ENCODE data around the gene RPS6KC1. TPM values are rescaled to one million over a fixed set of nuclear protein-coding genes. Genes with fewer than 3 reads are reported as not detected.

The RPS6KC1 gene
- total and polyA plus RNA-seq, 9 of the 15 experiments (the other 6 are each of a cell fraction or from before 2014, with no cell fraction given): 4.3 to 34.6 (median 20.9) TPM

GRCh38 chr1:213201380-213202155, 150.5 kb downstream of the RPS6KC1 start:
- Histone ChIP-seq H3K4me2 (ENCODE audit: insufficient read depth, low read length) (no peak overlapping the region), H3K27ac (ENCODE audit: extremely low read depth, low read depth, low read length) (no peak overlapping the region), H2AFZ (ENCODE audit: low read depth, low read length) (no peak overlapping the region), H3K79me2 (ENCODE audit: control insufficient read depth, insufficient read depth, low read length) (no peaks in the 10 kb centered on the region), H3K36me3 (ENCODE audit: control insufficient read depth, insufficient read depth, low read length) (peaks cover 19% of the 10 kb centered on the region), H3K9ac (ENCODE audit: insufficient read depth in 1 of 2, low read depth in 2 of 2, low read length in 2 of 2) (no peak overlapping the region), H3K9me1 (ENCODE audit: control insufficient read depth, insufficient read depth, low read length) (no peaks in the 10 kb centered on the region), H4K20me1 (replicated peaks; ENCODE audit: control insufficient read depth, insufficient read depth, low read length) (no peaks in the 10 kb centered on the region), H3K4me3 (no peak overlapping the region), H3K9me3 (replicated peaks; ENCODE audit: control insufficient read depth, insufficient read depth, low read depth, low read length) (no peaks in the 10 kb centered on the region), H3K4me1 (replicated peaks in 1 of 2; ENCODE audit: control insufficient read depth in 2 of 2, insufficient read depth in 2 of 2, low read length in 2 of 2) (no peaks in the 10 kb centered on the region), H3K27me3 (ENCODE audit: control insufficient read depth in 2 of 2, insufficient read depth in 2 of 2, low read length in 2 of 2) (no peaks in the 10 kb centered on the region)
- WGBS (ENCODE audit: insufficient coverage, low coverage, missing lambda C conversion rate): 95% methylated on average over 1 of the region's 1 CpG
- POLR2A ChIA-PET: no interaction called here
- TF ChIP-seq FOXA1 (IDR thresholded peaks at IDR 0.05; ENCODE audit: borderline replicate concordance) (no peak), ZKSCAN8 (CRISPR knock-in tag; IDR thresholded peaks at IDR 0.05) (no peak), SRF (CRISPR knock-in tag; IDR thresholded peaks at IDR 0.05) (no peak)
- in situ Hi-C loops (cut with MboI): no loop called here
- ATAC-seq (peak; percentile 53), DNase-seq (ENCODE audit: extremely low read depth in 1 of 4, low spot score in 3 of 4) (no peak), FAIRE-seq (no peak)
- intact Hi-C loops (cut with micrococcal nuclease): no loop called here
- BruUV-seq (replicated peaks): no TSS peak
- CTCF ChIA-PET (ENCODE audit: low intra/inter-chr PET ratio): no interaction called here

DNA sequence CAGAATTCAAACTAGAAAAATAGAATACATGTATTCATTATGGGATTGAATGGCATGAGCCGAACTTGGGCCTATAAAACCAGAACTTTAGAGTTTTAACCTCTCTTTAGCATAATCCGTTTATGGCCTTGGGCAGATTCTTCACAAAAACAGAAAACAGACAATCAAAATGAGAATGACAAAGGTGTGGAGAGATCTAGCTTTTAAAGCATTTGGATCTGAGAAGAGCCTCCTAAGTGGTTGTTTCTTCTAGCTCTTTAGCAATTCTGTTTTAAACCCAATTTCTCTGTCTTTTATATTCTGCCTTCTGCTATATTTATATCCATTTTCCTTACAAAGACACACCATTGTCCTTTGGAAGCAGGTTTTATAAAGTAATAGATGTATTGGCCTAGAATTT, 160.2 kb downstream of the RPS6KC1 start:
- BruUV-seq (replicated peaks): no TSS peak
- CTCF ChIA-PET (ENCODE audit: low intra/inter-chr PET ratio): no interaction called here
- H4K20me1 ChIP-seq (replicated peaks; ENCODE audit: control insufficient read depth, insufficient read depth, low read length): no peaks in the 10 kb centered on the region
- no peak for TF ChIP-seq MEF2A (IDR thresholded peaks at IDR 0.05; ENCODE audit: control insufficient read depth, low read depth, low read length)
- TF ChIP-seq TBL1XR1 (IDR thresholded peaks at IDR 0.05; ENCODE audit: low read length in 2 of 2): no peak
- no peak for TF ChIP-seq CBX2 (IDR thresholded peaks at IDR 0.05; ENCODE audit: insufficient read depth, low read length, poor library complexity, severe bottlenecking)
- no peak for TF ChIP-seq TCF7L2 (IDR thresholded peaks at IDR 0.05; ENCODE audit: low read depth, low read length)
- TF ChIP-seq BCL6 (CRISPR knock-in tag; IDR thresholded peaks at IDR 0.05): no peak
- no peak for TF ChIP-seq HEY1 (CRISPR knock-in tag; IDR thresholded peaks at IDR 0.05; ENCODE audit: borderline replicate concordance)
- no peak for TF ChIP-seq CTBP1 (IDR thresholded peaks at IDR 0.05; ENCODE audit: borderline replicate concordance)
- no peak for TF ChIP-seq ZNF124 (CRISPR knock-in tag; IDR thresholded peaks at IDR 0.05)

More for the DNA sequence above, 160.2 kb downstream of the RPS6KC1 start:
- DNase-seq (ENCODE audit: extremely low read depth in 1 of 4, low spot score in 3 of 4) (no peak), ATAC-seq (no peak), FAIRE-seq (no peak)
- Histone ChIP-seq H3K27ac (ENCODE audit: extremely low read depth, low read depth, low read length) (no peak overlapping the region), H2AFZ (ENCODE audit: low read depth, low read length) (no peak overlapping the region), H3K4me1 (replicated peaks in 1 of 2; ENCODE audit: control insufficient read depth in 2 of 2, insufficient read depth in 2 of 2, low read length in 2 of 2) (no peaks in the 10 kb centered on the region), H3K36me3 (ENCODE audit: control insufficient read depth, insufficient read depth, low read length) (peaks cover 14% of the 10 kb centered on the region; the same call in 2 of the 3 replicates), H3K4me3 (no peak overlapping the region), H3K79me2 (ENCODE audit: control insufficient read depth, insufficient read depth, low read length) (no peaks in the 10 kb centered on the region), H3K9me1 (ENCODE audit: control insufficient read depth, insufficient read depth, low read length) (no peaks in the 10 kb centered on the region), H3K9ac (ENCODE audit: insufficient read depth in 1 of 2, low read depth in 2 of 2, low read length in 2 of 2) (no peak overlapping the region), H3K4me2 (ENCODE audit: insufficient read depth, low read length) (no peak overlapping the region), H3K27me3 (ENCODE audit: control insufficient read depth in 2 of 2, insufficient read depth in 2 of 2, low read length in 2 of 2) (no peaks in the 10 kb centered on the region), H3K9me3 (replicated peaks; ENCODE audit: control insufficient read depth, insufficient read depth, low read depth, low read length) (no peaks in the 10 kb centered on the region; the same call in 1 of the 2 replicates)
- intact Hi-C loops (cut with micrococcal nuclease) (no loop called here), in situ Hi-C loops (cut with MboI) (no loop called here)
- 83% methylated on average over 2 of the region's 2 CpGs for WGBS (ENCODE audit: insufficient coverage, low coverage, missing lambda C conversion rate)
- POLR2A ChIA-PET: no interaction called here

All from K562 (cell line).